GM21381 (cell line): ENCODE results near the gene CDK4.
A peak's percentile ranks its signal among the peaks of the same experiment; 100 is the strongest.

Experiments
- ATAC-seq: cut with Tn5 transposase; IDR thresholded peaks from one replicate; pipeline ENCODE4 v1.9.1; 2021; ENCODE audit warnings: mild to moderate bottlenecking, moderate library complexity; ENCODE audit not compliant: unreplicated experiment

CDK4 gene

DNA sequence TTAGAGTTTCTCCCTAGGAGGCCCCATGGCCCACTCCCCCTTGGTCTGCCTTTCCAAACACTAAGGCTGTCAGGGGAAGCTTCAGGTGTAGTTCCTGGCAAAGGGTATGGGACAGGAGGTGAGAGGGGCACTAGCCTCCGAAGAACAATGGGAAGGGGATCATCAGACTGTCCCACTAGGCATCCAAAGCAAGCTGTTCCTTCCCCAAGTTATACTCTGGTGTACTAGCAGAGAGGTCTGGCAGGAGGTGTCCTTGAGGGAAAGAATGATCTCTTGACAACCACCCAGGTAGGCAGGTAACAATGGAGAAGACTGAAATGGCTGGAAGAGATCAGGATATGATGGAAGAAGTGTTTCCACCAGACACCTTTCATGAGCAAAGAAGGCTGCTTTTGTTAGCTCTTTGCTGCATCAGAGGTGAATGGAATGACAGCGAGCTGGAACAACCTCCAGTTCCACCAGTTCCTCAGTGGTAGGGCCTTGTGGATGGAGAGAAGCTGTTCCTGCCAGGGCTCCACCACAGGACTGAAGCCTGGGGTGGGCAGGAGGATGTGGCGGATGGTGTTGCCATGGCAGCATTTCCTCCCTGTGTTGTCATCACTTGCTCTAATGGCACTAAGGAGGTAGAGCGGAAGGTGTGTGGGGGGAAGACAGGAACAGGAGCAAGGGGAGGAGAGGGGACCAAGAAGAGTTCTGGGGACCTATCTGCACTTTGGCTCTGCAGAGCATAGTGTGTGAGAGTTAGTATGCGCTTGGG, 11.3 kb downstream of the CDK4 start:
- ATAC-seq: peak; percentile 45

DNA sequence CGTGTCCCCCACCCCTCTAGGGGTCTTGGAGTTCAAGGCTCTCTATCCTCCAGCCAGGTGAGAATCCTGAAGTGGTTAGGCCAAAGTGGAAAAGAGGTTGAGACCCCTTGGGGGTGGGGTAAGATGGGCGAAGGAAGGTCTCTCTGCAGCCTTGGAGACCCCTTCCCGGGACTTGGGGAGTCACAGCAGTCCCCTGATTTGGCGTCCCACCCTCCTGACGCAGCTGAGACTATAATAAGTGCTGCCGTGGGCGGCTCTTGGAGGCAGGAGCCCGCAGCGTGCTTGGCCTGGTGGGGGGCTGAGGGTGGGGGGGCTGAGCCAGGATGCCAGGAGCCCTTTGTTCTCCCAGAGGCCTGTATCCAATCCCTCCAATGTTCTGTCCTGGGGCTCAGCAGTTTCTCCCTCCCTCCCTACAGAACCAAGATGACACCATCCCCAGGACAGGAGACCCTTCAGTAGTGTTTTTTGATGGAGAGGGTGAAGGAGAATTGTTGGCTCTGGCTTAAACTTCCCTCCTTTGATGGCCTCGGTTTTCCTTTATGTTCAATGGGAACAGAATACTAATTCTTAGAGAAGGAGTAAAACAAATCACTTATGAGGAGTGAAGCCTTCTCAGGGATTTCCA, 12.1 kb downstream of the CDK4 start:
- no peak for ATAC-seq

DNA sequence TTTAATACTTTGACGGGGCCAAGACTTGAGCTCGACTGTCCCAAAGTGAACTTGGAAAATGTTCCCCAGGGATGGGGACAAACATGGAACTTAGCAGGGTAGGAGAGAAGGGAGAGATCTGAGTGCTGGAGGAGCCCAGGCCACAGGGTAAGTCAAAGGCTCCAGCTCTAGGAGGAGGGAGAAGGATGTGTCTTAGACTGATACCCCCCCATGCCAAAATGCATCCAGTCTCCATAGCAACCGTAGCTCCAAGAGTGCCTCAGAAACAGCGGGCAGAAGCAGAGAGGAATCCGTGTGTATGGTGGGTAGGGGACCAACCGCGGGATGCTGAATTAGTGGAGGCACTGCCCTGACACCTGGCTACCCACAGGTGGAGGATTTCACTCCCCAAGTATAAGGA, 12.7 kb downstream of the CDK4 start:
- no peak for ATAC-seq

DNA sequence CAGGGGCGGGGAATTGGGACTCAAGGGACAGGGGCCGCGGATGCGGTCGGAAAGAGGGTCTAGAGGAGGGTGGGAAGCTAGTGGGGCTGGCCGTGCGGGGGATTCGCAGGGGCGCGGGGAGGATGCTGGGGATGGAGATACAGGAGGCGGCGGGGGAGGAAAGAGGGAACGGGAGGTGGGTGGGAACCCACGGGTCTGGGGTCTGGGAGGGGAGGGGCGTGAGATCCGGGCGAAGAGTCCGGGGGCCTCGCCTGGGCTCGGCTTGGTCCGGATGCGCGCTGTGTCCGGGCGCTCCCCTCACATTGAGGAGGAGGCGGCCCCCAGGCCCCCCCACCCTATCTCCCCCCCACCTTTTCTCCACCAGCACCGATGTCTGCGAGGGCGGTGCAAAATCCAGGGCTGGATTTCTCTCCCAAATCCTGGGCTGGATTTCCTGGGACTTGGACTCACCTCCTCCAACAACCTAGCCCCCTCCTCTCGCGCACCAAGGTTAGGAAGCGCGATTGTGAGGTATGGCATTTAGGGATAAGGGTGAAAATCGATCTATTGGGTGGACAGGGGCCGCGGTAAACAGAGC, 13.4 kb downstream of the CDK4 start, which contains the start of gene AGAP2:
TSS of gene AGAP2 (minus strand) at position 82 of the 577 bp plus-strand sequence. CDS start 496 bp downstream, outside the sequence.
- ATAC-seq: no peak

DNA sequence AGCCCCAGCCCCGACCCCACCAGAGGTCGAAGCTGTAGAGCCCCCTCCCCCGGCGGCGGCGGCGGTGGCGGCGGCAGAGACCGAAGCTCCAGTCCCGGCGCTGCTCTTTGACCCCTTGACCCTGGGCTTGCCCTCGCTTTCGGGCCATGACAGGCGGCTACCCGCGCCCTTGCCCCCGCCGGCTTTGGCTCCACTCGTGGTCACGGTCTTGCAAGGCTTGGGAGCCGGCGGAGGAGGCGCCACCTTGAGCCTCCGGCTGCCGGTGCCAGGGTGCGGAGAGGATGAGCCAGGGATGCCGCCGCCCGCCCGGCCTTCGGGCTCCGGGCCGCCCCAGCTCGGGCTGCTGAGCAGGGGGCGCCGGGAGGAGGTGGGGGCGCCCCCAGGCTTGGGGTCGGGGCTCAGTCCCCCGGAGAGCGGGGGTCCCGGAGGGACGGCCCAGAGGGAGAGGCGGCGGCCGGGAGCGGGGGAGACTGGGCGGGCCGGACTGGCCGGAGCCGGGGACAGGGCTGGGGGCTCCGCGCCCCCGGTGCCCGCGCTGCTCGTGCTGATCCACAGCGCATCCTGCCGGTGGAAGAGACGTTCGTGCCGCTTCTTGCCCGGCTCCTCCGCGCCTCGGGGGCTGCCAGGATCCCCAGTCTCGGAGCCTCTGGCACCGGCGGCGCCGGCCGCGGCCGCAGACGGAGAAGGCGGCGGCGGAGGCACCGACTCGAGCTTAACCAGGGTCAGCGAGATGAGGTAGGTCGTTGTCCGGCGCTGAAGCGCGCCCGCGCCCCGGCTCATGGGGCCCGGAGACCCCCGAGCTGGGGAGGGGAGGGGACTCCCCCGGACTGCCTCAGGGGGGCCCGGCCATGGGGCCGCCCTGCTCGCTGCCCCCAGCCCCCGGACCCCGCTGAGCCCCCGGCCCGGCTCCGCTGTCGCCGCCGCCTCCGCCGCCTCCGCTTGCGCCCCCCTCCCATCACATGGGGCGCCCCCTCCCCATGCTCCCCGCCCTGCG, 14.3 kb downstream of the CDK4 start:
- ATAC-seq: no peak

DNA sequence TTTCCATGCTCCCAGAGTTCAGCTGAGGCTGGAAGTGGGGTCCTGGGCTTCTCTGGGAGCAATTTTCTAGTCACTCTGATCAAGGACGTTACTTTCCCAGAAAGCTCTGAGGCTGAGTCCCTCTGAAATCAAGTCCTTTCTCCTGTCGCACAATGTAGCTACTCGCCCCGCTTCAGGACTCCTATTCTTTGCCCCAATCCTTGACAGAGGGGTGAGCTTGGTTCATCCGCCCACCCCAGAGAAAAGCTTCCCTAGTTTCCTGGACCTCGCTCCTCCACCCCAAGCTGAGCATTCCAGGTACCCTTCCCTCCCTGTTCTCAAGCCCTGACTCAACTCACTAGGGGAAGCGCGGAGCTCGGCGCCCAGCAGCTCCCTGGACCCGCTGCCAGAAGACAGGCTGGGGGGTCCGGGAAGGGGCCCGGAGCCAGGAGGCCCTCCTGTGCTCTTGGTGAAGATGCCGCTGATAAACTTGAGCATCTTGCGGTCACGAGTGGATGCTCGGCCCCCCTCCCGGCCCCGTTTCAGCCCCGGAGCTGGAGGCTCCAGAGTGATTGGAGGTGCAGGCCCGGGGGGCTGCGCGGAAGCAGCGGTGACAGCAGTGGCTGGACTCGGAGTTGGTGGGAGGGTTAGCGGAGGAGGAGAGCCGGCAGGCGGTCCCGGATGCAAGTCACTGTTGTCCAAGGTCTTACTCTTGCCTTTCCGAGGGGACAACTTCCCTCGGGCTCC, 15.2 kb downstream of the CDK4 start:
- ATAC-seq: no peak

DNA sequence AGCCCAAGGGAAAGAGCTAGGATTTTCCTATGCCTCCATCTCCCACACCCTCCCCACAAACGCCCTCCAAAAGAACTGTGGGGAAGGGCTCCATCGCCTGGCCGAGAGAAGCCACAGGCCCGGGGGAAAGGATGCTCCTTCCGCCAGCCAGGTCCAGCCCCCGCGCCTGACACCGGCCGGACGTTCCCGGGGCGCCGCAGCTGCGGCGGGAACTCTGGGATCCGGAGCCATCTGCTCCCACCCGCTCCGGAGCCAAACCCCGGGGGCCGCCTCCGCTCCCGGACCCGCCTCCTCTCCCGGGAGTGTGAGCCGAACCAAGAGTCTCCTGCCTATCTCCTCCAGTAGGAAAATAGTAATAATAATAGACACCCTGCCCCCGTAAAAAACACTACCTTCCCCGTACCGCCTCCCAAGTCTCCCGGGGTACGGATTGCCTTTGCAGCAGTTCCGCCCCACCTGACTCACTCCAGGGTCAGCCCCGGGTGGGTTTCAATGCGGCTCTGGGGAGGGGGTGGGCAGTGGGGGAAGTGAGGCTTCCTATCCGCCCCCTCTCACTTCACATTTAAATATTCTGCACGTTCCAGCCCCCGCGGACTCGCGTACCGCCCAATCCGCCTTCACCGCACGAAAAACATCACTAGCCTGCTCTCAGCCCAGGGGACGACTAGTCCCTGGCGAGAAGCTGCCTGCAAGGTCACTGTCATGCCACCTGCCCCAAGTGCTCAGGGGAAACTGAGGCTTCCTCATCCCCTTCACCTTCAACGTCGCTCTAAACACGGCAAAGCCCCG, 16.0 kb downstream of the CDK4 start:
- ATAC-seq: no peak

DNA sequence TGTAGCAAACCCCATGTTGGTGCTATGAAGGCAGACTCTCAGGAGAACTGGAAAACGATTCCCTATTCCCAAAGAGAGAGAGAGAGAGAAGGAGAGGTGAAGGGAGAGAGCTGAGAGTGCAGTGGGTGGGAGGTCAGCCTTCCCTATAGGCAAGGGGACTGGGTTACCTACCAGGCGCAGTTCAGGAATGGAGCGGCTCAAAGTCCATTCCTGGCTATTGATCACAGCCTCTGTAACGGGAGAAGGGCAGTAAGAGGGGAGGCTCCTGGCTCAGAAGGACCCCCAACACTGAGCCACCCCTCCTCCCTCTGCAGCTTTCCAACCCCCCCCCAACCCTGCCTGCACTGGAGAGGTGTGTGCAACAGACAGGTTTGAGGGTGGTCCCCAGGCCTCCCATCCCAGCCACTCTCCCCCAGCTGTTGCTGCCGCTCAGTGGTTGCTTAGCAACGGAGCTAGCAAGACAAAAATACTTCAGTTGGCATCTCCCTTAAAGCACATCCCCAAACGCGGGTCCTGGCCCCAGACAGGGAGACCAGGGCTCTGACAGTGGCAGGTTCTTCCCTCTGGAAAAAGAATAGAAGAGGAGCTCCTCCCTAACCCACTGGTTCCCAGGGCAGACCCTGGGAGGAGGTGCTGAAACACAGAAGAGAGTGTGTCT, 16.8 kb downstream of the CDK4 start:
- no peak for ATAC-seq

DNA sequence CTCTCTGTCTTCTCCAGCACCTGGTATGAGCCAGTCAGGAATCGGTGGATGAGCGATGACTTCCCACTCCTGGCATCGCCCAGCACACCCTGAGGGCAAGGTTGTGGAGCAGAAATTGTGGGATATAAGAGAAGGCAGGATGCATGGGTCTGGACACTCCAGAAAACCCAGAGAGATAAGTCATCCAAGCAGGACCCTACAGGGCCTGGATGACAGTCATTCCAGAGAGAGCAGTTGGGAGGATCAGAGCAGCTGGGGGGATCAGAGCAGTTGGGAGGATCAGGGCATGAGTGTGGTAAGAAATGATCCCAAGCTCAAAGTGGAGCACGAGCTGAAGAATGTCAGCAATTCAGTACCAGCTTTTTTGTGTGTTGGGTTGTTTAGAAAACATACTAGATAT, 17.5 kb downstream of the CDK4 start:
- ATAC-seq: no peak

DNA sequence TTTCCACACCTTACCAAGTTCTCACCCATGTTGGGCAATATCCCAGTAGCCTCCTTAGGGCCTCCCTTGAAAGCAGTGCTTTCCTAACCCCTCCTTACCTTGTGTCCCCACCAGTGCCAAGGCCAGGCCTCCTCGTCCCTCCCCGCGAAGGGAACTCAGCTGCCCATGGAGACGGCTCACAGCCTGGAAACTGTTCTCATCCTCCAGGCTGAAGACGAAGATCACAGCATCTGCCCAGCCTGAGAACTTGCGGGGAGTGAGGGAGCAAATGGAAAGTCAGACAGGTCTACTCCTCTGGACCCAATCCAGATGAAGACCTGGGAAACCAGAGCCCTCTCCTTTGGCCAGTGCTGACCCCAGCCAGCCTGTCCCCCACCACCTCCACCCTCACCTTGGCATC, 18.2 kb downstream of the CDK4 start:
- ATAC-seq: no peak

DNA sequence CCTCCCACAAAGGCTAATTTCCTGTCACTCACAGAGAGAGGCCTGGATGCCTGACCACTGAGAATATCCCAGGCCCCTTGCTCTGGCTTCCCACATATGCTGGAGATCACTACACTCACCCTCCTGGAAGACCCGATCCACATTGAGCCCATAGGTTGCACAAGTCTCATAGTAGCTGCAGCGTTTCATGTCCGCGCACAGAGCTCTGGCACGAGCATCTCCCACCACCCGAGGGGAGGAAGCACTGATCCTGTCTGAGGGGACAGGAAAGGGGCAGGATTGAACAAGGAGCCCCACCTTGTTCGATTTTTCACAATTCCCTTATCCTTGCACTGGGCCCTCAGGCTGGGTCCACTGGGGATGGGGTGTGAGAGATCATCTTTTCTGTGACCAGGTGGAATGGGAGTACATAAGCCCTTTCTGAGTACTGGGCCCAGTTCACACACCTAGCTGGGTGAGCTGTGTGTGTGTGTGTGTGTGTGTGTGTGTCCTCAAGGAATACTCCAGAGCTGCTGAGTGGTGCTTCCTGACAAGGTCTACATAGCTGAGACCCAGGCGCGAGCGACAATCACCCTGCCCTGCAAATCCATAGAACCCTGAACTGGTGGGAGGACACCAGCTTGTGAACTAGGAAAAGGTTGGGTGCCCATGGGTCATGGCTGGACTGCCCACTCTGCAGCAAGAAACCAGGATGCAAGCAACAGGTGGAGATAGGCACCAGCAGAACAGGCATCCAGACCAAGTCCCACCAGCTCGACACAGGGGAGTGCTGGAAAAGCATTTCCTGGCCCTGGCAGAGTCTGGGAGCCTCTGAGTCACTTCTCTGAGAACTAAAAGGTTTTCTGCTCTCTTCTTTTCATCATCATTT, 19.1 kb downstream of the CDK4 start:
- ATAC-seq: no peak

DNA sequence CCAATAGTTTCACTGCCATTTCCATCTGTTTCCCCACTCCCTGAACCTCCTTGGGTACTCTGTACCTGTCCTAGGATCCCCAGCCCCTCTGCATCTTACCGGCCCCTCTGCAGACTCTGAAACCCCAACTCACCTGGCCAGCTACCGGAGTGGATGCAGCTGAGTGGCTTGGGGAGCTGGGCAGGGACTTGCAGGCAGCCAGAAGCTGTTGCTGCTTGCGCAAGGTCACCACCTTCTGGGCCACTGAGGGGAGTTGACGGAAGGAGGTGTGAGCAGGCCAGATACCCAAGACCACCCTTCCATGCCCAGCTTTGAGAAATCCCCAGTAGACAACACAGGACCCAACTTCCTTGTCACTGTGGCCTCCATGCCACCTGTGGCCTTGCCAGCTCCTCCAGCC, 19.8 kb downstream of the CDK4 start:
- no peak for ATAC-seq

DNA sequence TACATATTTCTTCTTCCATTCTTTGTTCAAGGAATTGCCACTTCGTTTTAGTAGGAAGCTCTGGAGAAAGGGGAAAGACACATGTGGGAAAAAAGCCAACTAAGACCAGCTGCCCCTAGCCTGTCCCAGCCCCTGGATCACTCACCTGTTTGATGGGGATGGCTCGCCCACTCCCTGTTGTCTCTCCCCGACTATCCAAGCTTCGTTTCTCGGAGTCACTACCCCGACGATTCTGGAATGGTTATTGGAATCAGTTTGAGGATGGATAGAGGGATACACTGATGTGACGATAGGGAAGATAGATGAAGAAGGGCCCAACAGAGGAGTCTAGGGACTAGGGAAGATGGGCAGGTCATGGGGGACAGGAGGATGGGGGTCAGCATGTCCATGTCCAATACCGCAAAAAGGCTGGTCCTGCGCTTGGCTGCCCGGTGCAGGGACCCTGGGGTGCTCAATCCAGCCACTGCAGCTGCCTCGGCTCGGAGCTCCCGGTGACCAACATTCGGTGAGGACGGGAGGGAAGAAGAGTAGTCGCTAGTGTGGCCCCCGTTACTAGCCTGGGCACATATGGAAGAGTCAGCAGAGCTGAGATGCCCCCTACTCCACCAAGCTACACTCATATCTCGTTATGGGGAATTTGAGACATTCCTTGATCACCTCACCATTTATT, 20.6 kb downstream of the CDK4 start:
- ATAC-seq: no peak

DNA sequence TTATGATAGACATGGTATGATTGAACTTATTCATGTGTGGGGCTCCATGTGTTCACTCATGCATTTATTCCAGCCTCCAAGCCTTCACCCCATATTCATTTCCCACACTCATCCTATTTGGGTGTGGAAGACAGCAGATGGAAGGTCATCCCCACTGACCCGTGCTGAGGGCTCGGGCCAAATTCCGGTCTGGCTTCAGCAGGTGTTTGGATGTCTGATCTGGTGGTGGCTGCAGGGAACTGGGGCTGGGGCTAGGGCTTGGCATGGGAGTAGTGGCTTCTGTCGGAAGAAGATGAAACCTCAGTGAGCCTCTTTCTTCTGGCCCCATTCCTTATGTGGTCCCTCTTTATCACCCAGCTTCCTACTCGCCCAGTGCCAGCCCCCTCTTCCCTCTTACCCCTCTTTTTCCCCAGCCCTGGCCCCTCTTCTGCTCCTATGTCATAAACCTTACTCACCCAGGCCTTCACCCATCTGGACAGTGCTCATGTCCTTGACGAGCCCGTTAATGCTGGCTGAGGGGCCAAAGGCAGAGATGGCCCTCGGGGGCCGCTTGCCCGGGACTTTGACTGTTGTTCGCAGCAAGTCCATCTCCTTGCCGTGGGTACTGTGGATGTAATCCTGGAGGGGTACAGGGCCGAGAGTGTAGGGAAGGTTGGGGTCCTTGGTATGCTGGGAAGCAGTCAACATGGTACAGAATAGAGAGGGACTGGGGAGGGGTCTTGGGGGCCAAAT, 21.6 kb downstream of the CDK4 start:
- ATAC-seq: no peak

DNA sequence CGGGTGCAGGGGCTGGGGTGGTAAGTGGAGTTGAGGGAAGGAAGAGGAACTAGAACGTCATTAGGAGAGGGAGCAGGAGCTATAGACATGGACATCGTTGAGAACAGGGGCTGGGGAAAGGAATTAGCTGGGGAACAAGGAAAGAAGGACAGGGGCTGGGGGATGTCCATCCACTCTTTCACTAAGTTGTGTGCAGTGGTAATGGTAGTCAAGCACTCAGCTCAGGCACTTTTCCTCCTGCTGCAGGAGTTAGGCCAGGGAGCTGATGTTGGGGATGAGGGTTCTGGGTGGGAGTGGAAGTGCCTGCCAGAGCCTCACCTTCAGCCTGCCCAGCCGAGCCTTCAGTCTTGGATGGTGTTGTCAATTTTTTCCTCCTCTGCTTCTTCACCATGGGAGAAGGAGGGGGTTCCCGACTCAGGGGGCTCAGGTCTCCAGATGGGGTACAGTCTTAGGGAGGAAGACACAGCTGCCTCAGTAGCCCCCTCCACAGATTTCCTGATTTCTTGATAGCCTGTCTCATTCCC, 22.7 kb downstream of the CDK4 start:
- no peak for ATAC-seq

DNA sequence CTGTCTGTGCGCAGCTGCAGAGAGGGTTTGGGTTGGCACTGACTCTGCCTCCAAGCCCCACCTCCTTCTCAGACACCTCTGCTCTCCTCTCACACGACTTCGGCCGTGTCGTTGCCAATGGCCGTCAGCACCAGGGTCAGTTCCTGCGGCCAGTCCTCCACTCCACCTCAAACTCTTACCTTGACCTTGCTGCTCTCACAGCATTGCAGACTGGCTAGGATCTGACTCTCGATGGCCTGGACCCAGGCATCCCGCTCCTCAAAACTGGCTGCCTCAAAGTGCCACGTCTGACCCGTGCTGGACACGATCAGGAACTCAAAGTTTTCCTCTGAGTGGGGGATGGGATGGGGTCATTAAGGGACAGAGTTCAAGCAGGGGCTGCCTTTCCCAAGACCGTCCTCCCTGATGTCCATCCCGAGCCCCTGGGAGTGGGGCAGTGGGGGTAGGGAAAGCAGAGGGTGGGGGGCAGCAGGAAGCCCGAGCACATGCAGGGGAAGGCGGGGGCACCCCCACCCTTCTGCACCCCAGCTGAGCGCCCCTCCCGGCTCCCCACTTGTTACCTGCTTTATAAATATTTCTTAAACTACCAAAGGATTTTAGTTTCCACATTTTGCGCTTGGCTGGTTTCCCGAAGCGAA, 24.2 kb downstream of the CDK4 start:
- no peak for ATAC-seq
